IPS-18a (cell line): Measurements from ENCODE around the gene ALDH1L1.
"Not testable (repeated sequence)": the region's sequence is repeated elsewhere in the genome, so short reads cannot be mapped to it uniquely, and the experiment has no call there.

ENCODE experiments used
- H3K27ac ChIP-seq: one replicate; pipeline ENCODE4 v1.5.1; 2013; ENCODE audit warnings: low read length
- H3K27me3 ChIP-seq: one replicate; pipeline ENCODE4 v1.6.1; 2013; ENCODE audit warnings: mild to moderate bottlenecking, low read length; ENCODE audit not compliant: control insufficient read depth, insufficient read depth
- H3K36me3 ChIP-seq: one replicate; pipeline ENCODE4 v1.6.1; 2013; ENCODE audit warnings: low read depth, low read length; ENCODE audit not compliant: control insufficient read depth
- H3K4me1 ChIP-seq: one replicate; pipeline ENCODE4 v1.6.1; 2013; ENCODE audit warnings: low read depth, low read length; ENCODE audit not compliant: control insufficient read depth
- H3K4me3 ChIP-seq: one replicate; pipeline ENCODE4 v1.5.1; 2013; ENCODE audit warnings: low read length
- H3K9ac ChIP-seq: one replicate; pipeline ENCODE4 v1.6.1; 2013; ENCODE audit warnings: mild to moderate bottlenecking, low read length, moderate library complexity
- H3K9me3 ChIP-seq: one replicate; pipeline ENCODE4 v1.6.1; 2013; ENCODE audit warnings: low read depth, low read length; ENCODE audit not compliant: control insufficient read depth

The ALDH1L1 gene

GRCh38 chr3:126092128-126092527 is 88.3 kb downstream of the ALDH1L1 start:
- H3K4me1 ChIP-seq, H3K4me3 ChIP-seq, H3K9ac ChIP-seq, H3K27me3 ChIP-seq, H3K36me3 ChIP-seq, H3K27ac ChIP-seq: not testable (repeated sequence)
- H3K9me3 ChIP-seq, result peaks cover 30% of the 10 kb centered on the region

GRCh38 chr3:126087552-126088175 is 92.7 kb downstream of the ALDH1L1 start:
- H3K9ac ChIP-seq, result no peak overlapping the region

GRCh38 chr3:126085841-126086240 is 94.5 kb downstream of the ALDH1L1 start:
- Histone ChIP-seq H3K4me3 (no peak overlapping the region), H3K9ac (no peak overlapping the region), H3K36me3 (no peaks in the 10 kb centered on the region), H3K27ac (no peak overlapping the region), H3K9me3 (peaks cover 26% of the 10 kb centered on the region), H3K27me3 (no peaks in the 10 kb centered on the region), H3K4me1 (no peaks in the 10 kb centered on the region)

More at GRCh38 chr3:126087552-126088175, 92.7 kb downstream of the ALDH1L1 start:
- H3K4me1 ChIP-seq, result no peaks in the 10 kb centered on the region
- no peak overlapping the region for H3K4me3 ChIP-seq
- no peaks in the 10 kb centered on the region for H3K36me3 ChIP-seq
- H3K27ac ChIP-seq, result no peak overlapping the region
- no peaks in the 10 kb centered on the region for H3K27me3 ChIP-seq
- H3K9me3 ChIP-seq, result peaks cover 26% of the 10 kb centered on the region

- H3K27ac ChIP-seq, result no peak overlapping the region
- H3K4me1 ChIP-seq, result no peaks in the 10 kb centered on the region
- no peaks in the 10 kb centered on the region for H3K36me3 ChIP-seq
- H3K9ac ChIP-seq, result no peak overlapping the region
- no peak overlapping the region for H3K4me3 ChIP-seq
- no peaks in the 10 kb centered on the region for H3K27me3 ChIP-seq
- peaks cover 26% of the 10 kb centered on the region for H3K9me3 ChIP-seq
Observed at GRCh38 chr3:126085276-126085675, 95.1 kb downstream of the ALDH1L1 start.

GRCh38 chr3:126084768-126085180 is 95.6 kb downstream of the ALDH1L1 start:
- H3K36me3 ChIP-seq, result no peaks in the 10 kb centered on the region
- no peaks in the 10 kb centered on the region for H3K4me1 ChIP-seq
- H3K9me3 ChIP-seq, result peaks cover 26% of the 10 kb centered on the region
- no peak overlapping the region for H3K9ac ChIP-seq
- peak overlapping the region; percentile 78 for H3K4me3 ChIP-seq
- no peak overlapping the region for H3K27ac ChIP-seq
- H3K27me3 ChIP-seq, result no peaks in the 10 kb centered on the region

- Histone ChIP-seq H3K9ac (peak within 1 kb of the TSS; percentile 48), H3K9me3 (peaks cover 21% of the 10 kb centered on the region), H3K27ac (no peak within 1 kb of the TSS), H3K27me3 (no peaks in the 10 kb centered on the region), H3K4me3 (peak within 1 kb of the TSS; percentile 78), H3K4me1 (no peaks in the 10 kb centered on the region), H3K36me3 (no peaks in the 10 kb centered on the region)
Observed at GRCh38 chr3:126083913-126084767, 96.2 kb downstream of the ALDH1L1 start, which contains the start of gene SLC41A3. Gene SLC41A3, minus strand, starts transcription at chr3:126084124. Its CDS starts 15,905 bp downstream, at chr3:126068219.

GRCh38 chr3:126083511-126083912 is 96.9 kb downstream of the ALDH1L1 start:
- no peak overlapping the region for H3K27ac ChIP-seq
- peak overlapping the region; percentile 78 for H3K4me3 ChIP-seq
- no peaks in the 10 kb centered on the region for H3K4me1 ChIP-seq
- peak overlapping the region; percentile 48 for H3K9ac ChIP-seq
- H3K9me3 ChIP-seq, result peaks cover 17% of the 10 kb centered on the region
- no peaks in the 10 kb centered on the region for H3K36me3 ChIP-seq
- H3K27me3 ChIP-seq, result no peaks in the 10 kb centered on the region

GRCh38 chr3:126083138-126083445 is 97.3 kb downstream of the ALDH1L1 start:
- no peak overlapping the region for H3K27ac ChIP-seq
- peak overlapping the region; percentile 48 for H3K9ac ChIP-seq
- H3K9me3 ChIP-seq, result peaks cover 14% of the 10 kb centered on the region
- no peaks in the 10 kb centered on the region for H3K4me1 ChIP-seq
- no peaks in the 10 kb centered on the region for H3K36me3 ChIP-seq
- no peaks in the 10 kb centered on the region for H3K27me3 ChIP-seq
- peak overlapping the region; percentile 78 for H3K4me3 ChIP-seq

- no peaks in the 10 kb centered on the region for H3K27me3 ChIP-seq
- H3K9me3 ChIP-seq, result peaks cover 10% of the 10 kb centered on the region
- H3K4me1 ChIP-seq, result no peaks in the 10 kb centered on the region
- H3K4me3 ChIP-seq, result peak overlapping the region; percentile 78
- H3K27ac ChIP-seq, result no peak overlapping the region
- H3K36me3 ChIP-seq, result no peaks in the 10 kb centered on the region
- H3K9ac ChIP-seq, result no peak overlapping the region
Observed at GRCh38 chr3:126082362-126083137, 97.8 kb downstream of the ALDH1L1 start.

- no peak overlapping the region for H3K9ac ChIP-seq
- no peak overlapping the region for H3K4me3 ChIP-seq
- no peaks in the 10 kb centered on the region for H3K4me1 ChIP-seq
- H3K27me3 ChIP-seq, result no peaks in the 10 kb centered on the region
- H3K27ac ChIP-seq, result no peak overlapping the region
- no peaks in the 10 kb centered on the region for H3K36me3 ChIP-seq
- peaks cover 4% of the 10 kb centered on the region for H3K9me3 ChIP-seq
Observed at GRCh38 chr3:126081618-126082361, 98.6 kb downstream of the ALDH1L1 start.

GRCh38 chr3:126080970-126081369 is 99.4 kb downstream of the ALDH1L1 start:
- Histone ChIP-seq H3K36me3 (no peaks in the 10 kb centered on the region), H3K27ac (no peak overlapping the region), H3K27me3 (no peaks in the 10 kb centered on the region), H3K9me3 (no peaks in the 10 kb centered on the region), H3K4me3 (no peak overlapping the region), H3K4me1 (no peaks in the 10 kb centered on the region), H3K9ac (no peak overlapping the region)
